NCI-H2227 (cell line): ENCODE results near the gene SLC51A.
A peak's percentile ranks its signal among the peaks of the same experiment; 100 is the strongest.
"Not testable (repeated sequence)": the region's sequence is repeated elsewhere in the genome, so short reads cannot be mapped to it uniquely, and the experiment has no call there.

Experiments
- DNase-seq: peaks from one replicate; lab custom pipeline; 2025; ENCODE audit not compliant: unreplicated experiment; lab: John Stamatoyannopoulos, UW

SLC51A gene

GRCh38 chr3:196216089-196216564 lies at the start of gene SLC51A:
Gene SLC51A, plus strand, starts transcription at chr3:196216534. Its CDS starts 179 bp downstream, at chr3:196216713.
- no peak for DNase-seq

- DNase-seq, result no peak
Measured at GRCh38 chr3:196166741-196167140, 49.6 kb upstream of the SLC51A start.

- DNase-seq, result no peak
Measured at GRCh38 chr3:196168808-196169391, 47.4 kb upstream of the SLC51A start.

DNA sequence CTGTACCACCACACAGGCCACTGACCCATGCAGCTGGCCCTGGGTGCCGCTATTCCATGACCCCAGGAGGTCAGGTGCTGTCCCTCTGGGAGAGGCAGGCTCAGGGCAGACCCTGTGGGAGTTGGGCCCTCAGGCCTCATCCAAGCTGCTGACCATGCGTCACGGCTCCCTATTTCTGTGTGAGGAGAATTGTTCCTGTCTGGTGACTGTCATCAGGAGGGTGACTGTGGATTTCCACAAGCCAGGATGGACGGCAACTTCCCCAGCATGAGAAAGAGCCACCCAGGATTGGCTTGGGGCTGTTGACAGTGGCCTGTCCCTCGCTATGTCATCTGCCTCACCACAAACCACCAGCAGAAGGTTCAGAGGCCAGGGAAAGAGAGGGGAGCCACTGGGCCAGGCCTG lies 46.5 kb upstream of the SLC51A start:
- DNase-seq, result no peak

- not testable (repeated sequence) for DNase-seq
Measured at GRCh38 chr3:196170296-196170695, 46.0 kb upstream of the SLC51A start.

GRCh38 chr3:196174652-196175051 lies 41.7 kb upstream of the SLC51A start:
- no peak for DNase-seq

DNA sequence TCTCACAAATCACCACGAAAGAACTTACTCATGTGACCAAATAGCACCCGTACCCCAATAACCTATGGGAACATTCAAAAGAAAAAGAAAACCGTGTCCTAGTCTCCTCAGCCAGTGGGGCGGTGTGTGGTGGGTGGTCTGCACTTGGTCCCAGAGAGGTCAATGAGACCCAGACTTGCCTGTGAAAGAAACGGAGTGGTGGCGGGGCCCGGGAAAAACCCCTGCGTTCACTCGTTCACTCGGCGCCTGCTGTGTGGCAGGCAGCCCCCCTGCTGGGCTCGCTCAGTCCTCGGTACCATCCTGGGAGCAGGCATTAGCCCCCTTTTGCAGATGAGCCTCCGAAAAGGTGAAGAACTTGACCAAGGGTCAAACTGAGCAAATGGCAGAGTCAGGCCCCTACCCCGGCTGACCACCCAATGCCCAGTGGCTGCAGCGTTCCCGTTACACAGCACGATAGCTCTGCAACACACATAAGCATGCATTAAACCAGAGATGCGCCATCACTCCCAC lies 41.2 kb upstream of the SLC51A start:
- DNase-seq, result no peak

DNA sequence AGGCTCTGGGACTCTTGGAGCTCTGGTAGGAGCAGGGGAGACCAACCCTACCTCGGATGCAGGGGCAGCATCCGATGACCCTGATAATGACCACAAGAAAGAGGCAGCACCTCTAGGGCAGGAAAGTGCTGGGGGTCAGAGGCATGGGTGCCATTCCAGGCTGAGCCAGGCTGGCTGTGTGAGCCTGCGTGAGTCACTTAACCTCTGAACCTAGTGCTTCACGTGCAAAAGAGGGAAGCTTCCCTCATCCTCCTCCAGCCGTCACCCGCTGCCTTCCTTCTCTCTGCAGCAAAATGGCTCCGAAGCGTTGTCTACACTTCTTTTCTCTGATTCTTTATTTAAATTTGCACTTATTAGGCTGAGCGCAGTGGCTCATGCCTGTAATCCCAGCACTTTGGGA lies 40.6 kb upstream of the SLC51A start:
- DNase-seq, result no peak

GRCh38 chr3:196177567-196177966 lies 38.8 kb upstream of the SLC51A start:
- DNase-seq, result no peak

DNA sequence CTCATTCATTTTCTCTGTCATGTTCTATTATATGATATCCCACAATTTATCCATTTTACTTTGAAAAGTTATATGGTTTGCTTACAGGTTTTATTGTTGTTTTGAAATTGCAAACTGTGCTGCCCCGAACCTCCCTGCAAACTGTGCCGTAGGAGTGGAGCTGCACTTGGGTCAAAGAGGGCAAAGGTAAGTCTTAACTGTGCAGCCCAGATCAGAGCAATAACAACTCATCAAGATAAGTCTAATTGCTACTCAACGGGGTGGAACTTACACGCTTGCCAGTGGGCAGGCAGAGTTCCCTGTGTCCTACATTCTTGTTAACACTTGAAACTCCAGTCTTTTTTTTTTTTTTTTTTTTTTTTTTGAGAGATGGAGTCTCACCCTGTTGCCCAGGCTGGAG lies 38.4 kb upstream of the SLC51A start:
- DNase-seq, result no peak

DNA sequence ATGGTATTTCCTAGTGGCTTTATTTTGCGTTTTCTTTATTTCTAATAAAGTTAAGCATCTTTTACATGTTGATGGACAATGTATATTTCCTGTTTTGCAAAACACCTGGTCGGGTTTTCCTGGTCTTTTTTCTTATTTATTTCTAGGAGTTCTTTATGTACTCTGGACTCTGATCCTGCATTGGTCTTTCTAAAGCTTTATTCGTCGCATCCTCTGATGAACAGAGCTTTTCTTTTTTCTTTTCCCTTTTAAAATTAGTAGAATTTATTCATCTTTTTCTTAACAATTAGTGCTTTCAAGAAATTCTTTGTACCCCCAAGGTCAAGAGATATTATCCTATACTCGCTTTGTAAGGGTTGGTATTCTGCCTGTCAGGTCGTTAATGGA lies 37.3 kb upstream of the SLC51A start:
- no peak for DNase-seq

GRCh38 chr3:196179380-196180308 lies 36.7 kb upstream of the SLC51A start:
- peak; percentile 81 for DNase-seq

DNA sequence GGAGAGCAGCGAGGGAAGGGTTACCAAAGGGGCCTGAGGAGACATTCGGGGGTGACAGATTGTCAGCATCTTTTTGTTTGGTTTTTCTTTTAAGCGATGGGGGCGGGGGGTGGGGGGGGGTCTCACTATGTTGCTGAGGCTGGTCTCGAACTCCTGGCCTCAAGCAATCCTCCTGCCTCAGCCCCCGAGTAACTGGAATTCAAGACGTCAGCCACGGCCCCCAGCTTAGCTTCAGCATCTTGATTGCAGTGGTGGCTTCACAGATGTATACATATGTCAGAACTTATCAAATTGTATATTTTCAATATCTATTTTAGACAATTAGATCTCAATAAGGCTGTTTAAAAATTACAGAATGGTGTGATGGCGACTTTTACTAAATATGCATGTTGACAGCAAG lies 36.0 kb upstream of the SLC51A start:
- no peak for DNase-seq

- DNase-seq, result no peak
Measured at GRCh38 chr3:196181127-196181546, 35.2 kb upstream of the SLC51A start.

GRCh38 chr3:196184169-196184432 lies 32.2 kb upstream of the SLC51A start:
- not testable (repeated sequence) for DNase-seq

DNA sequence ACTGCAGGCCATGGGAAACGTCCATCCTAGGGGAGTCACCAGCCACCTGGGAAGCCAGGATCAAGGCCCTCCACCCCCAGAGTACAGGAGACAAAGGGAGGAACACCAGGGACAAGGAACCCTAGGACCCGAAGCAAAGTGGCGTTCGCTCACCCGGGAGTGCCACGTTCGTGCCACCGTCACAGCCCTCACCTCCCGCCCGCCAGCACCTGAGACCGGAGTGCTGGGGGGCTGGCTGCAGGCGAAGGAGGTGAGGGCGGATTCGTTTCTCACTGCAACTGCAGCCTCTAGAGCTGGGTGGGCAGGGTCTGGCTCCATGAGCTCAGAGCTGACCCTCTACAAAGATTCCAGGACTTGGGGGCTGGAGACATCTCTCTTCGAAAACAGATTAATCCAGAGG lies 31.5 kb upstream of the SLC51A start:
- DNase-seq, result no peak

GRCh38 chr3:196186651-196187573 lies 29.4 kb upstream of the SLC51A start:
- DNase-seq, result peak; percentile 82

GRCh38 chr3:196189566-196190347 lies 26.6 kb upstream of the SLC51A start:
- no peak for DNase-seq

DNA sequence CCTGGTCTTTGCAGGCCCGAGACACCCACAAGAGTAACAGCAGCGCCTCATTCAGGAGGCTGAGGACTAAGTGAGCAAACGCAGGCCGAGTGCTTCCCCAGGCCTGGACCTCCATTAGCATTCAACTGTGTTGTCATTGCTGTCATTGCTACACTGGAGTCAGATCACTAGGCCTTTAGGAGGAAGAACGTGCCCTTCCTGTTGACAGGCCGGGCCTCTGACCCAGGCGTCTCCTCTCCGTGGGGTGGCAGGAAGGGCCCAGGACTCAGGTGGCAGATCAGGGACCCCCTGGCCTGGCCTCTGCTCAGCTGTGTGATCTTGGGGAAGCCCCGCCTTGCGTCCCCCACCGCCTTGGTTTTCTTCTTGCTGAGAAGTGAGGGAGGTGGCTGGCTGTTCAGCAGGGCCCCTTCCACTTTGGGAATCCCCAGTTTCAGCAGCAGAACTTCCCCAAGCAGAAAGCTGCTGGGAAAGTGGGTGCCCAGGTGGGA lies 24.3 kb upstream of the SLC51A start:
- DNase-seq, result no peak

DNA sequence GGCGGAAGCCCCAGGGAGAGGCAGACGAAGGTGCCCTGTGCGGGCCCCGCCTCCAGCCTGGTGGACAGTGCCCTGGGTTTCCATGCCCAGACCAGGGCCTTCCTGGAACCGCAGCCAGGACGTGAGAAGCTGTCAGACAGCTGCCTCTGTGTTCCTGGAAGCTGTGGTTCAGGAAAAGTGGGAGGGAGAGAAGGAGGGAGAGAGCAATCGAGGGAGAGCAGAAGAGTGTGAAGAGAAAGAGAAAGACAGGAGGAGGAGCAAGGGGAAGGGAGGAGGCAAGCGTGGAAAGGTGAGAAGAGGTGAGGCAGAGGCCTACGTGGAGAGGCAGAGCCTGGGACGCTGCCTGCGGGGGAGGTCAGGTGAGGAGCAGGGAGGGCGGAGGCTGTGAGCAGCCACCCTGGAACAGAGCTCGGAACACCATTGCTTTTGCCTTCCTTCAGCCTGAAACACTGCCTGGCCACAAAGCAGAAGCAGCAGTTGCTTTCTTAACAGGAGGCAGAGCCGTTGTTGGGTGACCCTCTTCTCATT lies 23.7 kb upstream of the SLC51A start:
- DNase-seq, result no peak
